LNCAP (cell line): Measurements from ENCODE around the gene MRPL23.

ENCODE experiments used
- TF ChIP-seq, protein P1 (sequence below): fragments of 450-650 bp; IDR thresholded peaks from 2 replicates; pipeline ENCODE4 v1.5.1; 2017; ENCODE audit warnings: mild to moderate bottlenecking

Gene MRPL23

DNA sequence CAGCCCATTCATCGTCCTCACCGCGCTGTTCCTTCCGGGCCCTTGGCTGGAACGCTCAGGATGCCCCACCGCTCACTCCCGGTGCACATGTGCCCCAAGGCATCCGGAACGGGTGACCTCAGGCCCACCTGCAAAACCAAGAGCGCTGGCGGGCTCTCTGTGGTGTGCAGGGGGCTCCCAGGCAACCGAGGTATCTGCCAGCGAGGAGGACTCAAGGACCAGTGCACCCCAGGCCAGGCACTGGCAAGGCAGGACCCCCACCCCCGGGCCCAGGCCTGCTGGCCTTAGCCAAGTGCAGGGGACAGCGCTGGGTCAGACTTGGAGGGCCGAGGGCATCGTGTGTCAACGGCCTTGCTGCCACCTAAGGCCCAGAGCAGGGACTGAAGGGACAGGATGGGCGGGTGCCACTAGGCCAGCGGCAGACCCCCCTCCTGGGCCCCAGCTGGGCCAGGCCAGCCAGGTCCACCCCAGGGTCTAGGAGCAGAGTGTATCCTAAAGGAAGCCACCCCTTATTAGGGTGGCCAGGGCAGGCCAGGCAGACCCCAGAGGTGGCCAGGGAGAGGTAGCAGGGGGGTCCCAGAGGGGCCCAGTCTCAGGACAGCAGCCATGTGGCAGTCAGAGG is 19.2 kb upstream of the MRPL23 start:
- TF ChIP-seq, protein P1, sequence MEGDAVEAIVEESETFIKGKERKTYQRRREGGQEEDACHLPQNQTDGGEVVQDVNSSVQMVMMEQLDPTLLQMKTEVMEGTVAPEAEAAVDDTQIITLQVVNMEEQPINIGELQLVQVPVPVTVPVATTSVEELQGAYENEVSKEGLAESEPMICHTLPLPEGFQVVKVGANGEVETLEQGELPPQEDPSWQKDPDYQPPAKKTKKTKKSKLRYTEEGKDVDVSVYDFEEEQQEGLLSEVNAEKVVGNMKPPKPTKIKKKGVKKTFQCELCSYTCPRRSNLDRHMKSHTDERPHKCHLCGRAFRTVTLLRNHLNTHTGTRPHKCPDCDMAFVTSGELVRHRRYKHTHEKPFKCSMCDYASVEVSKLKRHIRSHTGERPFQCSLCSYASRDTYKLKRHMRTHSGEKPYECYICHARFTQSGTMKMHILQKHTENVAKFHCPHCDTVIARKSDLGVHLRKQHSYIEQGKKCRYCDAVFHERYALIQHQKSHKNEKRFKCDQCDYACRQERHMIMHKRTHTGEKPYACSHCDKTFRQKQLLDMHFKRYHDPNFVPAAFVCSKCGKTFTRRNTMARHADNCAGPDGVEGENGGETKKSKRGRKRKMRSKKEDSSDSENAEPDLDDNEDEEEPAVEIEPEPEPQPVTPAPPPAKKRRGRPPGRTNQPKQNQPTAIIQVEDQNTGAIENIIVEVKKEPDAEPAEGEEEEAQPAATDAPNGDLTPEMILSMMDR = no peak

DNA sequence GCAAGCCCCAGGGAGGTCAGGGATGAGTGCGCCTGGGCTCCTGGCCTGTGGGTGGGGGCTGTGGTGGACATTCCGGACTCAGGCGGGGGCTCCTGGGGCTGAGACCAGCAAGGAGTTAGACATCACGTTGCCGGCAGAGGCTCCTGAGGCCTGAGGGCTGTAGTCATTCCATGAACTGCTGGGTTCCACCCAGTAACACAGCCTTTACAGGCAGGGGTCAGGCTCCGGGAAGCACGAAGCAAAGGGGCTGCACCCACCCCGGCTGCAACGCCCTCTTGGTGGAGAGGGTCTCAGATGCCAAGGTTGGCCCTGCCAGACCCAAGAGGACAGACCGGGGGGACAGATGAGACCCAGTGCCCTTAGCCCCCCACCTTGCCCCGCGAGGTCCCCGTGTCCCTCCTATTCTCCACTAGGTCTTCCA is 18.7 kb upstream of the MRPL23 start:
- TF ChIP-seq, protein P1 = no peak

DNA sequence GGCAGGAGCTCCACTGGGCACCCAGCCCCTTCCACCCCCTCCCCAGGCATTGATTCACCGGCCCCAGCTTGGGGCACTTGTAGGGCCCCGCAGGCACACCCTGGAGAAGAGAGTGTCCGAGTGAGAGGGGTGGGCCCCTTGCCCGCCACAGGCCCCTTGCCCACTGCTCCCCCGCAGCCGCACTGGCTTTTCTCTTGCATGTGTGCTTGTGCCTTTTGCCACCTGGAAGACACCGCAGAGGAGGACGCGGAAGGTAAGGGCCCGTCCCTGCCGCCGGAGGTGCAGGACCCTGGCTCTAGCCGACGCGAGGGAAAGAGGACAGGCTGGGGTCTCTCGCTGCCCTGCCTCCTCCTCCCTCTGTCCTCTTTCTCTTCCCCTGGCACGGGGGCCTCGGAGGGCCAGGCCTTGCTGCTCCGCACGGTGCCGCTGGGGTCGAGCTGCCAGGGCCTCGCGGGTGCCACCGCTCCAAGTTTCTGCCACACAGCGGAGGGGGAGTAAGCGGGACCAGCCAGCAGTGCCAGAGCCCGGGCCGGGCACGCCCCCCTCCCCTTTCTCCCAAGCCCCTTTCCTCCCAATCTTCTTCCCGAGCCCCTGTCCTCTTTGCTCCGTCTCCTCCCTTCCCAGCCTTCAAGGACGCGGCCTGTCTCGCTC is 18.1 kb upstream of the MRPL23 start:
- TF ChIP-seq, protein P1 = no peak

DNA sequence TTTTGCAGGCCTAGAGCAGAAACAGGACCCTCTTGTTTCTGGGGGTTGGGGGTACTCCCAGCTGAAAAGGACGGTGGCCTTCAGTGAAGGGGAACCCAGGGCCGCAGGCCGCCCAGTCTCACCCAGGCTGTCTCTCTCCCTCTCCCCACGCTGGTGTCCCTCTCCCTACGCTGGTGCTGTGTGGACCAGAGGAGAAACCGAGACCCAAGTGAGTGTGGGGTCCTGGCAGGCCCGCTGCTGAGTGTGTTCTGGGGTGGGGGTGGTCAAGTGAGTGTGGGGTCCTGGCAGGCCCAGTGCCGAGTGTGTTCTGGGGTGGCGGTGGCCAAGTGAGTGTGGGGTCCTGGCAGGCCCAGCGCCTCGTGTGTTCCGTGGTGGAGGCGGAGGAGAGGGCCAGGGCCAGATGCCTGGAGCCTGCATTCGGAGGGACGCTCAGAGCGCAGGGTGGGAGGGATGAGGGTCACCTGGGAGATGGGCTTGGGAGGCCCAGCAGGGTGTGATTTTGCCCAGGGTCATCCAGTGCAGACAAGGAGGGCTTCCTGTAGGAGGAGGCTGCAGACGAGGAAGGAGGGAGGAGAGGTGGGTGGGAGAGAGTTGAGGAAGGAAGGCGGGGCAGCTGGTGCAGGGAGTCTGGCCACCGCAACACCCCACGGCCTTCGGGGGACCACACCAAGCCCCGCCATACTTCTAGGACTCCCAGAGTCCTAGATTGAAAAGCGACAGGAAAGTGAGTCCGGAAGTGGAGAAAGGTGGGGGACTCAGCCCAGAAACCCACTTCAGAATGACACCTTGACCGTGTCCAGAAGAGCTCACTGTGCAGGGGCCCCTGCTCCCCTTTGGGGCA is 17.3 kb upstream of the MRPL23 start:
- TF ChIP-seq, protein P1 = no peak

DNA sequence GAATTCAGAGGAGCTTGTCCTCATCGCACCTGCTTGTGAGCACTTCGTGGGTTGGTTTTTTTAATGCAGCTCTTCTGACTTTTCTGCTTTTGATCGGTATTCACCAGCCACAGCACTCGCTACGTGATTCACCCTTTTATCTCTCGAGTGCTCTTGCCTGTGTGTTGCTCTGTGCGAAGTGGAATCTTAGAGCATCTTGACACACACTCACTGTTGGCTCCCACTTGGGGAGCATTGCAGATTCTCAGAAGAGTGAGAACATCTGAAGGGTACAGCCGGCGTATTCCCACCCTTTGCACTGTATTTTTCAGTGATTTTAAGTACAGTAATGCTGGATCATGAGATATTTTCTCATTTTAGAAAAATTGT is 16.7 kb upstream of the MRPL23 start:
- TF ChIP-seq, protein P1 = no peak

DNA sequence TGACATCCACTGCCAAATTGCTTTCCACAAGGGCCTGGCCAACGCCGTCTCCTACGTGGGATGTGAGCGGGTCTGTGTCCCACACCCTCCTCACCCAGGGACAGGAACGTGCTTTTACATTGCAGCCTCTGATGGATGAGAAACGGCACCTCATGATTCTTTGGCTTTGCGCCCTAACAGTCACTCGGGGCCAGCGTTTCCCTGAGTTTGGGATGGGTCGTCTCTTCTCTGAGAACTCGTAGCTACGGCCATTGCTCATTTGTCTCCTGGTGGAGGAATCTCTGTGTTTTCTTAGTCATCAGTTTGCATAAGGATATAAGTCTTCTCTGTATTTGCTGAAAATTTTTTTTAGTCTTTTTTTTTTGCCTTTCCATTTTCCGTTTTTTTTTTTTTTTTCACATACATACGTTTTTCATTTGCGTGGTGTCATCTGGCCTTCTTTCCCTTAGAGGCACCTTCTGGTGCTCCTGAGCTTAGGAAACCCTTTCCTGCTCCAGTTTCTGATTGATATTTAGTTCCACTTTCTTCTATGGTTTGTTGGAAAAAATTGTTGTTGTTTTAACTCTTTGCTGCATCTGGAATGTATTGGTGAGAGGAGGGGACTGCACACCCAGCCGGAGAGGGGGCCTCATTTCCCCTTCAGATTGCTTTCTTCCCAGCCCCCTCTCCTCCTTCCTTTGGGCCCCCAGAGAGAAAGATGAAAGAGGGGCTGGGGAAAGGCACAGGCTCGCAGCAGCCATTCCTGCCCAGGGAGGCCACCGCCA is 15.6 kb upstream of the MRPL23 start:
- TF ChIP-seq, protein P1 = no peak

DNA sequence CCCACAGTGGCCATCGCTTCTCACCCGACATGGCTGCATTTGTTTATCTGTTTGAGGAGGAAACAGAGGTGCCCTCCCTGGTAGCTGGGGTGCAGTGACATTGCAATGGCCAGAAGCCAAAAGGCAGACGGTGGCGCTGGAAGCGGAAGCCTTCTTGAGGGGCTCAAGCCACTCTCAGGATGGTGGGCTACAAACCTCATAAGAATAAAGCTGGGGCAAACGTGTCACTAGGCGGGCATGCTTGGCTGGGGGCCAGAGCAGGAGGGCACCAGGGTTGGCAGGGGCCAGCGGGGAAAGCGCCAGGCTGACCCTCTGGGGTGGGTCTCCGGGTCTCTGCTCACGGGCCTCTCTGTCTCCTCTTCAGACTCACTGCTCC is 15.0 kb upstream of the MRPL23 start:
- TF ChIP-seq, protein P1 = no peak
